DND-41 (cell line): ENCODE measurements around the gene SDHC.

Experiments
- ATAC-seq: fragments of 200-7000 bp; cut with Tn5 transposase; 3 replicates; pipeline ENCODE4 v1.9.1; 2021; ENCODE audit warnings: low read depth; ENCODE audit not compliant: insufficient read depth
- DNase-seq: peaks from one replicate; pipeline ENCODE4 v3.0.0-alpha.2; 2020
- H2AFZ ChIP-seq: 2 replicates; pipeline ENCODE4 v1.6.0; 2012; ENCODE audit warnings: low read depth, low read length
- H3K27ac ChIP-seq: 2 replicates; pipeline ENCODE4 v1.5.1; 2012; ENCODE audit warnings: low read length, inconsistent platforms
- H3K27me3 ChIP-seq: fragments of 200-600 bp; sonication (generic); 2 replicates; pipeline ENCODE4 v1.6.0; 2012; ENCODE audit warnings: low read length, mild to moderate bottlenecking, inconsistent platforms; ENCODE audit not compliant: insufficient read depth, poor library complexity
- H3K36me3 ChIP-seq: 2 replicates; pipeline ENCODE4 v1.5.1; 2012; ENCODE audit warnings: low read length, inconsistent platforms; ENCODE audit not compliant: insufficient read depth
- H3K4me1 ChIP-seq: 2 replicates; pipeline ENCODE4 v1.5.1; 2012; ENCODE audit warnings: mild to moderate bottlenecking, low read length; ENCODE audit not compliant: insufficient read depth
- H3K4me2 ChIP-seq: 2 replicates; pipeline ENCODE4 v1.6.0; 2012; ENCODE audit warnings: mild to moderate bottlenecking, moderate library complexity, low read length, inconsistent platforms; ENCODE audit not compliant: insufficient read depth
- H3K4me3 ChIP-seq, 2 experiments: fragments of 200-600 bp in 1 of 2; shearing (Covaris generic) in 1 of 2; 2 replicates each; pipeline ENCODE4 v1.5.1; 2012 to 2016; ENCODE audit warnings: inconsistent platforms in 2 of 2, low read length in 2 of 2, mild to moderate bottlenecking in 2 of 2, low read depth in 1 of 2, moderate library complexity in 1 of 2
- H3K79me2 ChIP-seq: 2 replicates; pipeline ENCODE4 v1.6.0; 2012; ENCODE audit warnings: low read length, inconsistent platforms; ENCODE audit not compliant: insufficient read depth
- H3K9ac ChIP-seq: 2 replicates; pipeline ENCODE4 v1.6.0; 2012; ENCODE audit warnings: low read depth, mild to moderate bottlenecking, inconsistent platforms, low read length, moderate library complexity
- H3K9me3 ChIP-seq: 2 replicates; pipeline ENCODE4 v1.5.1; 2012; ENCODE audit warnings: low read length, moderate library complexity, mild to moderate bottlenecking, inconsistent platforms; ENCODE audit not compliant: insufficient read depth, severe bottlenecking
- H4K20me1 ChIP-seq: 2 replicates; pipeline ENCODE4 v1.6.0; 2012; ENCODE audit warnings: low read length; ENCODE audit not compliant: insufficient read depth
- EZH2 ChIP-seq: IDR thresholded peaks from 3 replicates; pipeline ENCODE4 v1.6.1; 2012; ENCODE audit warnings: borderline replicate concordance, low read depth, mild to moderate bottlenecking, moderate library complexity, low read length, inconsistent platforms; ENCODE audit not compliant: severe bottlenecking
- TF ChIP-seq, protein P1 (sequence below): IDR thresholded peaks from 2 replicates; pipeline ENCODE4 v1.5.1; 2012; ENCODE audit warnings: borderline replicate concordance, low read length, moderate library complexity, mild to moderate bottlenecking; ENCODE audit not compliant: poor library complexity, severe bottlenecking; ENCODE audit errors: extremely low read depth

SDHC gene

DNA sequence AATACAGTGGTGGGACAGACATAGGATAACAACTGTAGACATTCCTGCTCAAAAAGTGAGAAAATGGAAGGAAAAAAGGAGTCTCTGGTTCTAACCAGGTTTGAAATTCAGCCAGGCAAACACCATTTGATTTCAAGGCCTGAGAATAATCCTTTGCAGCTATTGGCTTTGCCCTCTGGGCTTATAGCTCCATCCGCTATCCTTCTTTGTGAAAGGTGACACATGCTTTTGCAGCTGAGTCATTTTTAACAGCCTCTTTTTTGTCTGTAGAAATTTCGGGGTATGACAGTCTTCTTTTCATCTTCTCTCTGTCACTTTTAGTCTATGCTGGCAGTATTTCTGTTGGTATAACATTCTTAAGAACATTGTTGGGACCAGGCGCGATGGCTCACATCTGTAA is 16.2 kb downstream of the SDHC start:
- TF ChIP-seq, protein P1, sequence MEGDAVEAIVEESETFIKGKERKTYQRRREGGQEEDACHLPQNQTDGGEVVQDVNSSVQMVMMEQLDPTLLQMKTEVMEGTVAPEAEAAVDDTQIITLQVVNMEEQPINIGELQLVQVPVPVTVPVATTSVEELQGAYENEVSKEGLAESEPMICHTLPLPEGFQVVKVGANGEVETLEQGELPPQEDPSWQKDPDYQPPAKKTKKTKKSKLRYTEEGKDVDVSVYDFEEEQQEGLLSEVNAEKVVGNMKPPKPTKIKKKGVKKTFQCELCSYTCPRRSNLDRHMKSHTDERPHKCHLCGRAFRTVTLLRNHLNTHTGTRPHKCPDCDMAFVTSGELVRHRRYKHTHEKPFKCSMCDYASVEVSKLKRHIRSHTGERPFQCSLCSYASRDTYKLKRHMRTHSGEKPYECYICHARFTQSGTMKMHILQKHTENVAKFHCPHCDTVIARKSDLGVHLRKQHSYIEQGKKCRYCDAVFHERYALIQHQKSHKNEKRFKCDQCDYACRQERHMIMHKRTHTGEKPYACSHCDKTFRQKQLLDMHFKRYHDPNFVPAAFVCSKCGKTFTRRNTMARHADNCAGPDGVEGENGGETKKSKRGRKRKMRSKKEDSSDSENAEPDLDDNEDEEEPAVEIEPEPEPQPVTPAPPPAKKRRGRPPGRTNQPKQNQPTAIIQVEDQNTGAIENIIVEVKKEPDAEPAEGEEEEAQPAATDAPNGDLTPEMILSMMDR, result no peak
- no peak for TF ChIP-seq EZH2
- Histone ChIP-seq H3K4me3 (no peak overlapping the region), H3K9me3 (no peaks in the 10 kb centered on the region), H3K9ac (no peak overlapping the region), H3K4me2 (no peak overlapping the region), H3K4me1 (no peaks in the 10 kb centered on the region), H3K27me3 (no peaks in the 10 kb centered on the region), H2AFZ (no peak overlapping the region), H3K36me3 (peaks cover 82% of the 10 kb centered on the region), H3K27ac (no peak overlapping the region), H3K79me2 (no peaks in the 10 kb centered on the region), H4K20me1 (no peaks in the 10 kb centered on the region)
- DNase-seq (no peak), ATAC-seq (no peak)

DNA sequence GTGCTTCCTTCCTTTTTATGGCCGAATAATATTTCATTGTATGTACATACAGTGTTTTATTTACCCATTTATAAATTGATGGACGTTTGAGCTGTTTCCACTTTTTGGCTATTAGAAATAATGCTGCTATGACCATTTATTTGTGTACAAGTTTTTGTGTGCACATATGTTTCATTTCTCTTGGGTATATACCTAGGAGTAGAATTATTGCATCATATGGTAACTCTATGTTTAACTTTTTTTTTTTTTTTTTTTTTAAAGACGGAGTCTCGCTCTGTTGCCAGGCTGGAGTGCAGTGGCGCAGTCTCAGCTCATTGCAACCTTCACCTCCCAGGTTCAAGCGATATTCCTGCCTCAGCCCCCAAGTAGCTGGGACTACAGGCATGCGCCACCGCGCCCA is 19.0 kb downstream of the SDHC start:
- Histone ChIP-seq H3K27ac (no peak overlapping the region), H3K9ac (no peak overlapping the region), H3K4me3 (no peak overlapping the region), H3K36me3 (peaks cover 78% of the 10 kb centered on the region), H3K4me2 (no peak overlapping the region), H3K4me1 (no peaks in the 10 kb centered on the region), H4K20me1 (no peaks in the 10 kb centered on the region), H3K79me2 (no peaks in the 10 kb centered on the region), H3K27me3 (no peaks in the 10 kb centered on the region), H2AFZ (no peak overlapping the region), H3K9me3 (no peaks in the 10 kb centered on the region)
- TF ChIP-seq, protein P1, result no peak
- TF ChIP-seq EZH2, result no peak
- DNase-seq, result no peak
- no peak for ATAC-seq

DNA sequence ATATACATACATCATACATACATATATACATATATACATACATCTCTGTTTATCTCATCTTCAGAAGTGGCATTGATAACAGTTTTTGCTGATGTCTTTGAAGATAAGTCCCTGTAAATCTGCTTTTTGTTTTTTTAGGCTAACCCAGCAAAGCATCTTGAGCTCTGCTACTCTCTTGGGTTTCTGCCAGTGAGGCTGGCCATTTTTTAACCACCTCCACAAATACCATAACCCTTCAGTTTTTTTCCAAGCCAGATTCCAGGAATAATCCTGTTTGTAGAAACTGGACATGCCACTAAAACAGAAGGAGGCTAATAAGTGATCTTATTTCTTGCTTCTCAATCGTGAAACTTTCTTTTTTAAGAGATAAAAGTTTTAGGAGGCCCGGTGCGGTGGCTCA is 21.6 kb downstream of the SDHC start:
- H2AFZ ChIP-seq, result no peak overlapping the region
- ATAC-seq (no peak), DNase-seq (no peak)
- no peaks in the 10 kb centered on the region for H3K9me3 ChIP-seq
- H3K36me3 ChIP-seq, result peaks cover 68% of the 10 kb centered on the region
- no peak overlapping the region for H3K4me3 ChIP-seq
- no peaks in the 10 kb centered on the region for H4K20me1 ChIP-seq
- TF ChIP-seq, protein P1, result no peak
- TF ChIP-seq EZH2, result no peak
- H3K27ac ChIP-seq, result no peak overlapping the region
- no peak overlapping the region for H3K9ac ChIP-seq
- H3K4me1 ChIP-seq, result no peaks in the 10 kb centered on the region
- no peaks in the 10 kb centered on the region for H3K27me3 ChIP-seq
- H3K4me2 ChIP-seq, result no peak overlapping the region
- no peaks in the 10 kb centered on the region for H3K79me2 ChIP-seq

DNA sequence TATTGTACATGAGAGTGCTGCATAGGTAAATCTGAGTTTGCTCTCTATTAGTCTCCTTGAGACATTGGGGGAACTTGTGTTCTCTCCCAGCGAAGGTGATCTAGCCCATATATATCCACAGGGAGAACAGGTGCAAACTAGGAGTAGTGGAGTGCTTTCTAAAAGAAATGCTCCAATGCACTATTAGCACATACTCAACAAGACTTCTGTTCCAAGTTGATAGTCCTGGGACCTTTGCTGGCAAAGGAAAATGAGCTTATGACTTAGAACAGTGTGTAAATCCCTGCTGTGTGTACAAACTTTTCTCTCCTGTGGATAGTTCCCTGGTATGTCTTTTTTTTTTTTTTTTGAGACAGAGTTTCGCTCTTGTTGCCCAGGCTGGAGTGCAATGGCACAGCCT is 28.0 kb downstream of the SDHC start:
- Histone ChIP-seq H3K9ac (no peak overlapping the region), H3K4me1 (no peaks in the 10 kb centered on the region), H3K79me2 (no peaks in the 10 kb centered on the region), H4K20me1 (no peaks in the 10 kb centered on the region), H3K36me3 (peaks cover 43% of the 10 kb centered on the region), H3K4me2 (no peak overlapping the region), H3K9me3 (no peaks in the 10 kb centered on the region), H2AFZ (no peak overlapping the region), H3K4me3 (no peak overlapping the region), H3K27ac (no peak overlapping the region), H3K27me3 (no peaks in the 10 kb centered on the region)
- no peak for DNase-seq
- TF ChIP-seq, protein P1, result no peak
- no peak for TF ChIP-seq EZH2
- ATAC-seq, result no peak
